ENCODE results near the gene MIAT.

Gene MIAT

DNA sequence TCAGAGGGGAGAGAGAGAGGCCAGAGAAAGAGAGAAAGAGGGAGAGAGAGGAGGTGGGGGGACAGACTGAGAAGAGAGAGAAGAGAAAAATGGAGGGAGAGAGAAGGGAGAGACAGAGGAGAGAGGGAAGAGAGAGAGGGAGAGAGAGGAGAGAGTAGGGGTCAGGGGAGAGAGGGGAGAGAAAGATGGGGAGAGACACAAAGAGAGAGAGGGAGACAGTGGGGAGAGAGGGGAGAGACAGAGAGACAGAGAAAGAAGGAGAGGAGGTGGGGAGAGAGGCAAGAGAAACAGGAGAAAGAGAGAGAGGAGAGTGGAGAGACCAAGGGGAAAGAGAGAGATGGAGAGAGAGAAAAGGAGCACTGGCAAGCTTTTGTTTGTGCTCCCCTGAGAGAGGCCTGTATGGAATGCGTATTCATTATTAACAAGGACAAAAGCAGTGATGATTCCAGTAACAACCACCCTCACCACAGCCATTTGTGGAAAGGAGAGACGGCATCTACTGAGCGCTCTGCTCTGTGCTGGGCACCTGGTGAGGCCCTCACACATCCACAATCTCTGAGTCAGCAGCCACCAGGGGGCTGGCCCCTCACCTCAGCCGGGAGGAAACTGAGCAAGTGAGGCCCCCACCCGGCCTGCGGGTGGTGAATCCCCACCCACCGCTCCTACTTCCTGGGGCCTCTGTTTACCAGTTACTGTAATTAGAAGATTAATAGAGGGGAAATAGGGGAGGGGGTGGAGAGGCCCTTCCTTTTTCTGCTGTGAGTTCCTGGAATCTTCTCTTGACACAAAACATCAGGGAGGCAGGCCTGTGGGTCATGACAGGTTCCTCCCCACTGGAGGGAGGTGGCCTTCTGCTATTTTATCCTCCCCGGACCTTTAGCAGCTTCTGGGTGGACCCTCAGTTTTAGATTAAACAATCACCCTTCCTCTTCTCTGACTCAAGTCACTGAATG, 14.6 kb upstream of the MIAT start:
- POLR2A ChIA-PET = interaction anchor here (1.1 to 1.4 kb wide), 2 partner anchors 19 to 26 kb away, joined by 3 to 5 read pairs; no protein-coding TSS in a partner anchor
- TF ChIP-seq L3MBTL2 (conservative IDR thresholded peaks at IDR 0.05) = no peak
- no peak for TF ChIP-seq SP1 (IDR thresholded peaks at IDR 0.05)
- no peak for TF ChIP-seq TARDBP (IDR thresholded peaks at IDR 0.05)
- no peak for TF ChIP-seq NFRKB (IDR thresholded peaks at IDR 0.05)
- TF ChIP-seq ZNF384 (IDR thresholded peaks at IDR 0.05) = no peak
- TF ChIP-seq FOXK2 (IDR thresholded peaks at IDR 0.05) = no peak
- DNase-seq (ENCODE audit: extremely low spot score) = no peak
- CTCF ChIA-PET = interaction anchor here (0.7 to 0.9 kb wide), 2 partner anchors 14 to 40 kb away, joined by 3 to 4 read pairs; no protein-coding TSS in a partner anchor

DNA sequence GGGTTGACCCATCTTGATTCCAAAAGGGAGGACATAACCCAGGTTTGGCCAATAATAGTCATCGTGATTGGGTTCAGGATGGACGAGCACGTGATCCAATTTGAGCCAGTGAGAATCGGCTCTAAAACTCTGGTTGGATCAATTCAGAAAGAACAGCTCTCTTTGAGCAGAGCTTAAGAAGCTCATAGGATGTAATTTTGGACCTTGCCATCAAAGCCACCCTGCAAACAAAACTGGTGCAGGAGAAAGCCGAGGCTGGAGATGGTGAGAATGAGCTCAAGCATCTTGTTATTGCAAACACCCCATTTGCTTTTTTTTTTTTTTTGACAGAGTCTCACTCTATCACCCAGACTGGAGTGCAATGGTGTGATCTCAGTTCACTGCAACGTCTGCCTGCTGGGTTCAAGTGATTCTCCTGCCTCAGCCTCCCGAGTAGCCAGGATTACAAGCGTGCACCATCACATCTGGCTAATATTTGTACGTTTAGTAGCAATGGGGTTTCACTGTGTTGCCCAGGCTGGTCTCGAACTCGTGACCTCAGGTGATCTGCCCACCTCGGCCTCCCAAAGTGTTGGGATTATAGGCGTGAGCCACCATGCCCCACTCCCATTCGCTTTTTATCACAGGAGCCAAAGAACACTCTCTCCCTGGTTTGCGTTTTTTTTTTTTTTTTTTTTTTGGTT, 13.8 kb upstream of the MIAT start:
- no peak for DNase-seq (ENCODE audit: extremely low spot score)
- CTCF ChIA-PET = interaction anchor here (1.2 kb wide), 1 partner anchor 123 kb away, joined by 3 read pairs; no protein-coding TSS in a partner anchor
- no peak for TF ChIP-seq BHLHE40 (IDR thresholded peaks at IDR 0.05; ENCODE audit: borderline replicate concordance)
- no peak for TF ChIP-seq ZNF384 (IDR thresholded peaks at IDR 0.05)
- POLR2A ChIA-PET = interaction anchor here (1.4 kb wide), 1 partner anchor 27 kb away, joined by 5 read pairs; no protein-coding TSS in a partner anchor

DNA sequence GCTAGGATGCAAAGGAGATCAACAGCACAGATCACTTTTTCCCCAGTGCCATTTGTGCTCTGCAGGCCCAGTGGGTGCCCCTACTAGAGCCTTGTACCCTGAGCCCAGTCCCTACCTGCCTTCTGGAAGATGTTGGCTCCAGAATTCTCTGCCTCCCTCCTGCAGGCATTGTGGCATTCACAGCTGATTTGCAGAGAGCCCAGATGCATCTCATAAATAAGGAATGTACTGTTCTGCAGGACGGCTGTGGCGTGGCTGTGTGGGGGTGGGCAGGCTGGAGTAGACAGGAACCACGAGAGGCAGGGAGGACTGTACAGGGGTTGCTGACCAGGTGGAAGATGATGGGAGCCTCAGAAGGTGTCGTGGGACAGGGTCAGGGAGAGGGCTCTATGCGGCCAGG, 11.2 kb upstream of the MIAT start:
- CTCF ChIA-PET = no interaction called here
- no peak for DNase-seq (ENCODE audit: extremely low spot score)
- TF ChIP-seq TARDBP (IDR thresholded peaks at IDR 0.05) (no peak), HDGF (IDR thresholded peaks at IDR 0.05; ENCODE audit: borderline replicate concordance) (no peak), L3MBTL2 (conservative IDR thresholded peaks at IDR 0.05) (no peak), ARNT (IDR thresholded peaks at IDR 0.05) (no peak), LEF1 (IDR thresholded peaks at IDR 0.05; ENCODE audit: borderline replicate concordance) (no peak), NFRKB (IDR thresholded peaks at IDR 0.05) (no peak), FOXM1 (IDR thresholded peaks at IDR 0.05; ENCODE audit: borderline replicate concordance) (no peak), FOXA1 (IDR thresholded peaks at IDR 0.05) (no peak), BHLHE40 (IDR thresholded peaks at IDR 0.05; ENCODE audit: borderline replicate concordance) (no peak), ELF4 (IDR thresholded peaks at IDR 0.05) (no peak), FOXK2 (IDR thresholded peaks at IDR 0.05) (no peak), SUZ12 (IDR thresholded peaks at IDR 0.05) (no peak), CTBP1 (IDR thresholded peaks at IDR 0.05; ENCODE audit: borderline replicate concordance) (no peak), SP1 (IDR thresholded peaks at IDR 0.05) (no peak), ZNF384 (IDR thresholded peaks at IDR 0.05) (no peak)
- TF ChIP-seq, protein P1, sequence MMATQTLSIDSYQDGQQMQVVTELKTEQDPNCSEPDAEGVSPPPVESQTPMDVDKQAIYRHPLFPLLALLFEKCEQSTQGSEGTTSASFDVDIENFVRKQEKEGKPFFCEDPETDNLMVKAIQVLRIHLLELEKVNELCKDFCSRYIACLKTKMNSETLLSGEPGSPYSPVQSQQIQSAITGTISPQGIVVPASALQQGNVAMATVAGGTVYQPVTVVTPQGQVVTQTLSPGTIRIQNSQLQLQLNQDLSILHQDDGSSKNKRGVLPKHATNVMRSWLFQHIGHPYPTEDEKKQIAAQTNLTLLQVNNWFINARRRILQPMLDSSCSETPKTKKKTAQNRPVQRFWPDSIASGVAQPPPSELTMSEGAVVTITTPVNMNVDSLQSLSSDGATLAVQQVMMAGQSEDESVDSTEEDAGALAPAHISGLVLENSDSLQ (IDR thresholded peaks at IDR 0.05) = no peak
- POLR2A ChIA-PET = interaction anchor here (1.1 kb wide), 1 partner anchor 163 kb away, joined by 3 read pairs; the partner anchor contains the start of genes HPS4 and SRRD

DNA sequence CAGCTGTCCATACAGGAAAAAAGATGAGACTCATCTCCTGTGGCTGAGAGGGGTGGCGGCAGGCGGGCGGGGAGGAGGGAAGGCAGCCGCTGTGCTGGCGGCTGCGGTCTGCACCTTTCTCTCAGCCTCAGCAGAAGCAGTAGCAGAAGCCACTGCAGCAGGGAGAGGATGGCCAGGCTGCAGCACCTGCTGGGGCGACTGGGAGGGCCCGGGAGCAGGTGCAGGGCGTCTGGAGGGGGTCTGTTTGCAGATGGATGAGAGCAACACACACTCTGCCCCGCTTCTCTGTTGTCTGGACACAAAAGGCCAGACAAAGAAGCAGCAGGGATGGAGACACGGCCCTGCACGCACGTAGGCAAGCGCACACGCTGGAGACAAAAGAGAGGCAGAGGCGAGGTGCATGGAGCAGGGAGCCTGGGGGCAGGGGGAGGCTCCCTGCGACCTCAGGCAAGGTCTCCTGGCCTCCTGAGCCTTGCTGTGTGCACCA, 9.3 kb upstream of the MIAT start:
- TF ChIP-seq FOXK2 (IDR thresholded peaks at IDR 0.05) = no peak
- no peak for TF ChIP-seq LEF1 (IDR thresholded peaks at IDR 0.05; ENCODE audit: borderline replicate concordance)
- no peak for TF ChIP-seq FOXM1 (IDR thresholded peaks at IDR 0.05; ENCODE audit: borderline replicate concordance)
- TF ChIP-seq SP1 (IDR thresholded peaks at IDR 0.05) = no peak
- TF ChIP-seq L3MBTL2 (conservative IDR thresholded peaks at IDR 0.05) = no peak
- ChIA-PET POLR2A (interaction anchor here (1.4 kb wide), 1 partner anchor 165 kb away, joined by 3 read pairs; the partner anchor contains the start of genes HPS4 and SRRD), CTCF (no interaction called here)
- no peak for DNase-seq (ENCODE audit: extremely low spot score)

DNA sequence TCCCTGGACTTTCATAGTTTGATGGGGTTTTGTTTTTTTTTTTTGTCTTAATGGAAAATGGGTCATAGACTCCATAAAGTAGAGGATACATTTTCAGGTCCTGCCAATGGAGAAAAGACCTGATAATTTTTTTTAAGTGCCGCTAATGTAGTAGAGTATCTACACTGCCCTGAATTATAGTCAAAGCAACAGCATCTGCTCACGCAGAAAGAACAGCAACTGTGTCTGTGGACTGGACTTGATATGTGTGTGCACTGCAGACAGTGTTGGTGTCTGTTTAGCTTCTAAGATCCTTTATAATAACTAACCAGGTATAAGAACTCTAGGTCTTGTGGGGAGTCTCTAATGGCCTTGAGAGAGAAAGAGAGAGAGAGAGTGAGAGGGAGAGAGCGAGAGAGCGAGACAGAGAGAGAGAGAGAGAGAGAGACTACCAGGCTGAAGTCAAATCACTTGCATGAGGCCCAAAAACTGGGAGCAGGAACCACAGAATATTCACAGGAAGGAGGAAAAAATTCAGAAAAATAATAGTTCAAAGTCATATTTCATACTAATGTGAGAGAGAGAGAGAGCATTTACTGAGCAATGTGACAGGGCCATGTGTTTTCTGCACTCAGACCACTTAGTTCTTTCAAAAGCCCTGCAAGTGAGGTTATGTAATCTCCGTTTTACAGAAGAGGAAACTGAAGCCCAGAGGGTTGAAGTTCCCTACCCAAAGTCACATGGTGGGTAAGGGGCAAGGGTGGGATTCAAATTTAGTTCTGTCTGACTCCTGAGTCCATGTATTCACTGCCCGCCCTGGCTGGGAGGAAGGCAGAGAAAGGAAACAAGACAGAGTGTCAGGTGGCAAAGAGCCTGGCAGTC, 8.6 kb upstream of the MIAT start:
- no peak for DNase-seq (ENCODE audit: extremely low spot score)
- ChIA-PET POLR2A (interaction anchor here (1.4 kb wide), 1 partner anchor 165 kb away, joined by 3 read pairs; the partner anchor contains the start of genes HPS4 and SRRD), CTCF (no interaction called here)
- TF ChIP-seq SUZ12 (IDR thresholded peaks at IDR 0.05) = no peak
- TF ChIP-seq, protein P1 (IDR thresholded peaks at IDR 0.05) = no peak
- TF ChIP-seq CTBP1 (IDR thresholded peaks at IDR 0.05; ENCODE audit: borderline replicate concordance) = no peak

DNA sequence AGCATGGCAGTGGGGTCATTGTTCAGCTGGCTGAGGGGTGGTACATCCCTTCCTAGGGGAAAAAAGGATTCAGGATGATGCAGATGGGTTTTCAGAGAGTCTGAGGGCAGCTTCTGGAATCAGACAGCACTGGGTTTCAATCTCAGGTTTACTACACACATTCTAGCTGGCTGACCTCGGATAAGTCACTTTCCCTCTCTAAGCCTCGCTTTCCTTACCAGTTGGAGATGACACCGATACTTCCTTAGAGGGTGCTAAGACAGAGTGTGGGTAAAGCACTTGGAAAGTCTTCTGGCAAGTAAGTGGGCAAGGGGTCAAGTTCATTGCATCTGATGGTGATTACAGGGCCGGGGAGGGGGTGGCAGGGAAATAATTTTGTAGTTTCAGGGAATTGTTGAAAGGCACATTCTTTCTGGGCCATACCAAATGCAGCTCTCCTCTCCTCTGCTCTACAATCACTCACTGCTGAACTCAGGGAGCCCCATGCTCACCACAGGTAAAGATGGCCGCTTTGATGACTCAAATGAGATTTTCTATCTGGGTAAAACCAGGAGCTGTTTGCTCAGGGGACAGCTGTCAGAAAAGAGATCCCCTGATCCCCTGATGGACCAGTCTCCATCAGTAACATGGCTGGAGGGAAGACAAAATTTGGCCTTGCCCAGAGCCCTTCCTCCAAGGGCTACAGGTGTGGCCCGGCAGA, 6.5 kb upstream of the MIAT start:
- no peak for DNase-seq (ENCODE audit: extremely low spot score)
- CTCF ChIA-PET = interaction anchor here (1.0 kb wide), 1 partner anchor 93 kb away, joined by 3 read pairs; no protein-coding TSS in a partner anchor
- TF ChIP-seq LEF1 (IDR thresholded peaks at IDR 0.05; ENCODE audit: borderline replicate concordance) (no peak), ZNF384 (IDR thresholded peaks at IDR 0.05) (no peak), L3MBTL2 (conservative IDR thresholded peaks at IDR 0.05) (no peak)
- TF ChIP-seq, protein P1 (IDR thresholded peaks at IDR 0.05) = no peak
- POLR2A ChIA-PET = interaction anchor here (0.9 to 1.1 kb wide), 3 partner anchors 22 to 167 kb away, joined by 3 to 4 read pairs (median 3); partner anchors contain the start of genes HPS4, SRRD and TFIP11

Measured in HEK293T (cell line).